CD14-positive monocyte (primary cell): ENCODE results near the gene MRPS23. TPM values are rescaled to one million over a fixed set of nuclear protein-coding genes. Genes with fewer than 3 reads are reported as not detected.

Source experiments
- DNase-seq, 3 donors: peaks; one replicate each; pipeline ENCODE4 v3.0.0-alpha.2; 2011 to 2022
- H2AFZ ChIP-seq: 2 replicates; pipeline ENCODE4 v1.6.0; 2012; ENCODE audit warnings: mild to moderate bottlenecking, low read depth, low read length, inconsistent platforms; ENCODE audit not compliant: insufficient read depth, poor library complexity, severe bottlenecking
- H3K27ac ChIP-seq, 2 donors: 1 replicate in 1 of 2; 2 replicates in 1 of 2; pipeline ENCODE4 v1.5.1; 2012 to 2013; ENCODE audit warnings: low read length in 2 of 2, control low read depth in 1 of 2, inconsistent platforms in 1 of 2, low read depth in 1 of 2, mild to moderate bottlenecking in 1 of 2
- H3K27me3 ChIP-seq, 2 donors: one replicate each; pipeline versions ENCODE4 v1.6.0 to v1.6.1; 2011 to 2013; ENCODE audit warnings: low read length in 2 of 2; ENCODE audit not compliant: control insufficient read depth in 2 of 2, insufficient read depth in 2 of 2
- H3K36me3 ChIP-seq, 2 donors: replicated peaks in 1 of 2; 1 replicate in 1 of 2; 2 replicates in 1 of 2; pipeline versions ENCODE4 v1.5.1 to v1.6.1; 2012 to 2013; ENCODE audit warnings: low read length in 2 of 2, control low read depth in 1 of 2, inconsistent platforms in 1 of 2, mild to moderate bottlenecking in 1 of 2; ENCODE audit not compliant: insufficient read depth in 2 of 2, control insufficient read depth in 1 of 2
- H3K4me1 ChIP-seq, 2 donors: 1 replicate in 1 of 2; 2 replicates in 1 of 2; pipeline versions ENCODE4 v1.5.1 to v1.6.1; 2012 to 2013; ENCODE audit warnings: low read length in 2 of 2, control low read depth in 1 of 2, inconsistent platforms in 1 of 2, mild to moderate bottlenecking in 1 of 2, moderate library complexity in 1 of 2; ENCODE audit not compliant: insufficient read depth in 2 of 2, control insufficient read depth in 1 of 2
- H3K4me2 ChIP-seq: replicated peaks from 2 replicates; pipeline ENCODE3; 2012; ENCODE audit warnings: low read length, moderate library complexity, mild to moderate bottlenecking; ENCODE audit not compliant: poor library complexity, severe bottlenecking; ENCODE audit errors: extremely low read depth
- H3K4me3 ChIP-seq, 3 experiments: fragments of 200-600 bp in 1 of 3; sonication (generic) in 1 of 3; replicated peaks in 1 of 3; 1 replicate in 2 of 3; 2 replicates in 1 of 3; pipeline ENCODE4 v1.5.1; 2011 to 2013; ENCODE audit warnings: low read length in 3 of 3, mild to moderate bottlenecking in 3 of 3, control low read depth in 2 of 3, low read depth in 2 of 3, inconsistent platforms in 1 of 3, moderate library complexity in 1 of 3
- H3K79me2 ChIP-seq: 2 replicates; pipeline ENCODE4 v1.6.0; 2012; ENCODE audit warnings: mild to moderate bottlenecking, control low read depth, inconsistent platforms, low read length, moderate library complexity; ENCODE audit not compliant: insufficient read depth
- H3K9ac ChIP-seq: 2 replicates; pipeline ENCODE4 v1.6.0; 2017; ENCODE audit warnings: low read length, mild to moderate bottlenecking; ENCODE audit not compliant: insufficient read depth, poor library complexity, severe bottlenecking
- H3K9me3 ChIP-seq, 2 donors: replicated peaks in 1 of 2; 1 replicate in 1 of 2; 2 replicates in 1 of 2; pipeline versions ENCODE4 v1.5.1 to v1.6.1; 2012 to 2013; ENCODE audit warnings: low read length in 2 of 2, control low read depth in 1 of 2; ENCODE audit not compliant: control insufficient read depth in 1 of 2, insufficient read depth in 1 of 2
- H4K20me1 ChIP-seq: 2 replicates; pipeline ENCODE4 v1.6.0; 2012; ENCODE audit warnings: mild to moderate bottlenecking, low read length, control low read depth, moderate library complexity; ENCODE audit not compliant: insufficient read depth
- H3K27ac Mint-ChIP-seq, 7 donors: one replicate each; pipeline ENCODE4 v1.8.0; 2020; ENCODE audit warnings: mild to moderate bottlenecking in 7 of 7, mixed read lengths in 7 of 7, moderate library complexity in 6 of 7, inconsistent platforms in 2 of 7
- H3K27me3 Mint-ChIP-seq, 3 donors: one replicate each; pipeline ENCODE4 v1.8.0; 2021 to 2022; ENCODE audit warnings: low read depth in 3 of 3, mild to moderate bottlenecking in 3 of 3, mixed read lengths in 3 of 3, moderate library complexity in 3 of 3, inconsistent platforms in 1 of 3
- H3K36me3 Mint-ChIP-seq, 2 donors: one replicate each; pipeline ENCODE4 v1.8.0; 2020; ENCODE audit warnings: mixed read lengths in 2 of 2, inconsistent platforms in 1 of 2, mild to moderate bottlenecking in 1 of 2
- H3K4me1 Mint-ChIP-seq: one replicate; pipeline ENCODE4 v1.8.0; 2020; ENCODE audit warnings: mild to moderate bottlenecking, mixed read lengths
- H3K4me3 Mint-ChIP-seq, 2 donors: one replicate each; pipeline ENCODE4 v1.8.0; 2020; ENCODE audit warnings: mild to moderate bottlenecking in 2 of 2, mixed read lengths in 2 of 2, moderate library complexity in 1 of 2
- H3K9me3 Mint-ChIP-seq, 7 donors: one replicate each; pipeline ENCODE4 v1.8.0; 2020 to 2022; ENCODE audit warnings: mixed read lengths in 7 of 7, mild to moderate bottlenecking in 6 of 7, moderate library complexity in 6 of 7, inconsistent platforms in 2 of 7
- CTCF ChIP-seq: fragments of 200-600 bp; IDR thresholded peaks from one replicate; pipeline ENCODE4 v1.8.0; 2022; ENCODE audit warnings: antibody characterized with exemption, mild to moderate bottlenecking
- WGBS: methylation state at CpG from one replicate; pipeline ENCODE4 v1.1.5; 2013; ENCODE audit warnings: missing lambda C conversion rate; ENCODE audit not compliant: insufficient coverage; 5-methylcytosine and 5-hydroxymethylcytosine counted together
- intact Hi-C, 2 donors: fragments of 100-400 bp; cut with micrococcal nuclease; formaldehyde crosslinking; loops; one replicate each; pipeline versions ENCODE4 v1.15.0 to v1.15.1; 2023
- polyA plus RNA-seq, 3 donors: library from polyadenylated mRNA; depleted of rRNA in 1 of 3; unstranded in 2 of 3; stranded (reverse) in 1 of 3; fragments of 300-500 nt in 2 of 3; fragments of >200 nt in 1 of 3; fragmentation: Illumina TruSeq in 2 of 3; gene quantifications; 1 replicate in 2 of 3; 2 replicates in 1 of 3; pipeline ENCODE4 v1.2.3, GENCODE V29; 2012 to 2021

MRPS23 gene
- polyA plus RNA-seq, 3 donors = 14.5 to 40.6 (median 32.7) TPM

- Mint-ChIP-seq H3K4me1 (peaks cover 1% of the 10 kb centered on the region), H3K36me3 (peaks cover 44 to 70% of the 10 kb centered on the region in 2 donors), H3K27me3 (no peaks in the 10 kb centered on the region), H3K4me3 (no peak overlapping the region), H3K27ac (no peak overlapping the region), H3K9me3 (no peaks in the 10 kb centered on the region)
- DNase-seq = no peak
- peaks cover 25% of the 10 kb centered on the region for H3K79me2 ChIP-seq
- no peak overlapping the region for H3K27ac ChIP-seq
- H3K36me3 ChIP-seq = peaks cover 28 to 69% of the 10 kb centered on the region in 2 donors
- no peaks in the 10 kb centered on the region for H3K4me1 ChIP-seq
- no peak overlapping the region for H3K4me3 ChIP-seq
- no peaks in the 10 kb centered on the region for H3K9me3 ChIP-seq
- H4K20me1 ChIP-seq = peaks cover 4% of the 10 kb centered on the region
- TF ChIP-seq CTCF = no peak
- H3K9ac ChIP-seq = no peak overlapping the region
- intact Hi-C loops = no loop called here
- no peak overlapping the region for H2AFZ ChIP-seq
- no CpG with 5 or more reads among the region's 1 CpG for WGBS
- H3K4me2 ChIP-seq = no peak overlapping the region
- H3K27me3 ChIP-seq = no peaks in the 10 kb centered on the region
These were observed 7.6 kb downstream of the MRPS23 start for GRCh38 chr17:57842280-57842679.

- no peak overlapping the region for H3K9ac ChIP-seq
- TF ChIP-seq CTCF = no peak
- peaks cover 14% of the 10 kb centered on the region for H3K79me2 ChIP-seq
- H3K9me3 Mint-ChIP-seq = no peaks in the 10 kb centered on the region
- no peak overlapping the region for H2AFZ ChIP-seq
- H3K4me3 ChIP-seq = no peak overlapping the region
- no peak overlapping the region for H3K27ac ChIP-seq
- intact Hi-C loops = loop anchor here in 1 of 2 donors (10.0 kb wide), 1 partner anchor 275 kb away; no protein-coding TSS in a partner anchor
- H3K9me3 ChIP-seq = no peaks in the 10 kb centered on the region
- no peak for DNase-seq
- H3K27me3 ChIP-seq = no peaks in the 10 kb centered on the region
- peaks cover 18 to 67% of the 10 kb centered on the region in 2 donors for H3K36me3 ChIP-seq
- no peak overlapping the region for H3K27ac Mint-ChIP-seq
- peaks cover 36 to 52% of the 10 kb centered on the region in 2 donors for H3K36me3 Mint-ChIP-seq
- peaks cover 1% of the 10 kb centered on the region for H3K4me1 Mint-ChIP-seq
- H3K4me1 ChIP-seq = no peaks in the 10 kb centered on the region
- no peak overlapping the region for H3K4me3 Mint-ChIP-seq
- H3K27me3 Mint-ChIP-seq = peaks cover 0 to 6% (median 0%) of the 10 kb centered on the region in 3 donors
- peaks cover 4% of the 10 kb centered on the region for H4K20me1 ChIP-seq
- WGBS = 93% methylated on average over 2 of the region's 6 CpGs
- no peak overlapping the region for H3K4me2 ChIP-seq
These were observed 10.3 kb downstream of the MRPS23 start for GRCh38 chr17:57839571-57839923.
